ENCODE results near the gene BCL7A.

Gene BCL7A

DNA sequence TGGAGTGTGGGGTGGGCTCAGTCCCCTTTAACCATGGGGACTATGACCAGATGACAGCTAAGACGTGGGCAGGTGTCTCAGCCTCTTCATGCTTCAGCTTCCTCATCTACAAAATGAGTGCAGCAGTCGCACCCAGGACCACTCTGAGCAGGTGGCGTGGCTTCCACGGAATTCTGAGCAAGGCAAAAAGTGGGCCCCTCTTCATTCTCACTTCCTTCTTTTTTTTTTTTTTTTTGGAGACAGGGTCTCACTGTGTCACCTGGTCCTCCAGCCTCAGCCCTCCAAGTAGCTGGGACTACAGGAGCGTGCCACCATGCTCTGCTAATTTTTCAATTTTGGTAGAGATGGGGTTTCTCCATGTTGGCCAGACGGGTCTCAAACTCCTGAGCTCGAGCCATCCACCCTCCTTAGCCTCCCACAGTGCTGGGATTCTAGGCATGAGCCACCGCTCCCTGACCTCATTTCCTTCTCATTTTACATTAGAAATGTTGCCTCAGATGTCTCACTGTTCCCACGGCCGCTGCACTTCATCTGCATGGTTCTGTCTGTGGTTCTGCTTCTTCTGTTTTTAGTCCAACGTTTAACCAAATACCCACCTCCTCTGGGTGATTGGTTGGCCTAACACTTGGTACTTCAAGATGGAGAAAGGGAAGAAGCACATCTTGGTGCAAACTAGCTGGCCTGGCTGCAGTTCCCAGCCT lies 41.3 kb upstream of the BCL7A start:
- TF ChIP-seq POLR2AphosphoS5 (IDR thresholded peaks at IDR 0.05; ENCODE audit: low read depth, low read length) (no peak), FOXP2 (optimal IDR thresholded peaks at IDR 0.05; ENCODE audit: borderline replicate concordance, extremely low read depth, extremely low read length, insufficient read depth) (no peak), SIN3A (IDR thresholded peaks at IDR 0.05; ENCODE audit: borderline replicate concordance, insufficient read depth, low read length) (no peak), TAF1 (IDR thresholded peaks at IDR 0.05; ENCODE audit: borderline replicate concordance, insufficient read depth, low read length) (no peak)
- TF ChIP-seq, protein P1, sequence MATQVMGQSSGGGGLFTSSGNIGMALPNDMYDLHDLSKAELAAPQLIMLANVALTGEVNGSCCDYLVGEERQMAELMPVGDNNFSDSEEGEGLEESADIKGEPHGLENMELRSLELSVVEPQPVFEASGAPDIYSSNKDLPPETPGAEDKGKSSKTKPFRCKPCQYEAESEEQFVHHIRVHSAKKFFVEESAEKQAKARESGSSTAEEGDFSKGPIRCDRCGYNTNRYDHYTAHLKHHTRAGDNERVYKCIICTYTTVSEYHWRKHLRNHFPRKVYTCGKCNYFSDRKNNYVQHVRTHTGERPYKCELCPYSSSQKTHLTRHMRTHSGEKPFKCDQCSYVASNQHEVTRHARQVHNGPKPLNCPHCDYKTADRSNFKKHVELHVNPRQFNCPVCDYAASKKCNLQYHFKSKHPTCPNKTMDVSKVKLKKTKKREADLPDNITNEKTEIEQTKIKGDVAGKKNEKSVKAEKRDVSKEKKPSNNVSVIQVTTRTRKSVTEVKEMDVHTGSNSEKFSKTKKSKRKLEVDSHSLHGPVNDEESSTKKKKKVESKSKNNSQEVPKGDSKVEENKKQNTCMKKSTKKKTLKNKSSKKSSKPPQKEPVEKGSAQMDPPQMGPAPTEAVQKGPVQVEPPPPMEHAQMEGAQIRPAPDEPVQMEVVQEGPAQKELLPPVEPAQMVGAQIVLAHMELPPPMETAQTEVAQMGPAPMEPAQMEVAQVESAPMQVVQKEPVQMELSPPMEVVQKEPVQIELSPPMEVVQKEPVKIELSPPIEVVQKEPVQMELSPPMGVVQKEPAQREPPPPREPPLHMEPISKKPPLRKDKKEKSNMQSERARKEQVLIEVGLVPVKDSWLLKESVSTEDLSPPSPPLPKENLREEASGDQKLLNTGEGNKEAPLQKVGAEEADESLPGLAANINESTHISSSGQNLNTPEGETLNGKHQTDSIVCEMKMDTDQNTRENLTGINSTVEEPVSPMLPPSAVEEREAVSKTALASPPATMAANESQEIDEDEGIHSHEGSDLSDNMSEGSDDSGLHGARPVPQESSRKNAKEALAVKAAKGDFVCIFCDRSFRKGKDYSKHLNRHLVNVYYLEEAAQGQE (IDR thresholded peaks at IDR 0.05; ENCODE audit: insufficient read depth in 1 of 2, low read depth in 2 of 2, low read length in 2 of 2), result no peak

DNA sequence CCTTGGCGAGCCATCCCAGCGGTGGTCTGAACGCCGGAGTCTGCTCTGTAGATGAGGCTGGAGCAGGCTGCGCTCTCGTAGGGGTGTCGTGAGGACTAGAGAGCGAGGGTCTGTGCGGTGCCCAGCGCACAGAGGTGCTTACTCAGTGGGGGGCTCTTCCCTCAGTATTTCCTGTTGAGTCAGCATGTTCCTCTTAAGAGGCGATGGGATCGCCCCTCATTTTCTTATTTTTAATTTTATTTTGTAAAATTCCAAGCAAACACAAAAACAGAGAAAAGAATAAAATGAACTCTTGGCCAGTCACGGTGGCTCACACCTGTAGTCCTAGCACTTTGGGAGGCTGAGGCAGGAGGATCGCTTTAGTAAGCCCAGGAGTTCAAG lies 40.8 kb upstream of the BCL7A start:
- TF ChIP-seq POLR2AphosphoS5 (IDR thresholded peaks at IDR 0.05; ENCODE audit: low read depth, low read length), result no peak

DNA sequence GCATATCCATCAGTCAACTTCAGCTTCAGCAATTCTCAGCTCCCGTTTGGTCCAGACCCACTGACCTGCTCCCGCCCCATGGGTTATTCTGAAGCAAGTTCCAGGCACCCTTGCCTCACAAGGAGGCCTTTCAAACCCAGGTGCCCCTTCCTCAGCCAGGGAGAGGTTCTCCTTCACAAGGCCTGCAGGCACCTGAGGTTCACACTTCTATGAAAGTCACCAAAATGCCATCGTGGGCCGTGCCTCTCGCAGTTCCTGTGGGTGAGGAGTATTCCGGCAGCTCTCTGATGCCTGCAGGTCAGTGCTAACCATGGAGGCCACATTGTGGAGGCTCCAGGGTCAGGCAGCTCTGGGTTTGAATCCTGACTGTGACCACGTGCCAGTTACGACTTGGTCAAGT lies 40.2 kb upstream of the BCL7A start:
- TF ChIP-seq FOXP2 (optimal IDR thresholded peaks at IDR 0.05; ENCODE audit: borderline replicate concordance, extremely low read depth, extremely low read length, insufficient read depth), result no peak
- no peak for TF ChIP-seq POLR2AphosphoS5 (IDR thresholded peaks at IDR 0.05; ENCODE audit: low read depth, low read length)
- no peak for TF ChIP-seq TAF1 (IDR thresholded peaks at IDR 0.05; ENCODE audit: borderline replicate concordance, insufficient read depth, low read length)
- TF ChIP-seq, protein P1 (IDR thresholded peaks at IDR 0.05; ENCODE audit: insufficient read depth in 1 of 2, low read depth in 2 of 2, low read length in 2 of 2), result no peak
- no peak for TF ChIP-seq SIN3A (IDR thresholded peaks at IDR 0.05; ENCODE audit: borderline replicate concordance, insufficient read depth, low read length)

DNA sequence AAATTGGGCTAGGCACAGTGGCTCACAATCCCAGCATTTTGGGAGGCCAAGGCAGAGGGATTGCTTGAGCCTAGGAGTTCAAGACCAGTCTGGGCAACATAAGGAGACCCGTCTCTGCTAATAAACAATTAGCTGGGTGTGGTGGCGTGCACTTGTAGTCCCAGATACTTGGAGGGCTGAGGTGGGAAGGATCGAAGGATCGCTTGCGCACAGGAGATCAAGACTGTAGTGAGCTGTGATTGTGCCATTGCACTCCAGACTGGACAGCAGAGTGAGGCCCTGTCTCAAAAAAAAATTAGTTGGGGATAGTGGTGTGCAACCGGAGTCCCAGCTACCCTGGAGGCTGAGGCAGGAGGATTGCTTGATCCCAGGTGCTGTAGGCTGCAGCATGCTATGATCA lies 38.7 kb upstream of the BCL7A start:
- TF ChIP-seq SIN3A (IDR thresholded peaks at IDR 0.05; ENCODE audit: borderline replicate concordance, insufficient read depth, low read length) (no peak), FOXP2 (optimal IDR thresholded peaks at IDR 0.05; ENCODE audit: borderline replicate concordance, extremely low read depth, extremely low read length, insufficient read depth) (no peak), POLR2AphosphoS5 (IDR thresholded peaks at IDR 0.05; ENCODE audit: low read depth, low read length) (no peak), TAF1 (IDR thresholded peaks at IDR 0.05; ENCODE audit: borderline replicate concordance, insufficient read depth, low read length) (no peak)
- TF ChIP-seq, protein P1 (IDR thresholded peaks at IDR 0.05; ENCODE audit: insufficient read depth in 1 of 2, low read depth in 2 of 2, low read length in 2 of 2), result no peak

DNA sequence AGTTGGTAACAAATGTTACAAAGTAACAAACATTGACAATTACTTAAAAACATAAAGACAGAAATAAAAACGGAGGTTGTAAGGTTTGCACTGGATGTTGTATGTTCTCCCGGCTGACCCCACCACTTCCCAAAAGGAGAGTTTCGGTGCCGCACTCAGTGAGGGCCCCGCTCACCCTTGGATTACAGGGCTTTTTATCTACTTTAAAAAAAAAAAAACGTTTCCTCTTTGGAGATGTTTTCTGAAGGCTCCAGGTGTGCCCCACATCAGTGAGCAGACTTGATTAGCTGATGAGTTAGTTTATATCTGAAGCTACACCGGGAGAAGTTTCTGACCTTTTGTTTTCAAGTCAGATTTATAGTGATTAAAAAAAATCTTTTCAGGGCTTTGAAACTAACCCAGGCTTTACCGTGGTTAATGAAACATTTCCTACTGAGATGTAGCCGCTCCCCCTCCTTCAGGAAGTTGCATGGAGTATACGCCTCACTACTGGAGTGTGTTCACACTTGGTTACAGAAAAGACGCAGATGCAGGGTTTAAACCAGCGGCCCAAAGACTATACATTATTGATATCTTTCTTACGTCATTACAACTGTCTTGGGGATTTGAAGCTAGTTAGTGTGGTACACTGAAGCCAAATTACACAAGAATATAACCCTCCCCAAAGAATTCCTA lies 38.0 kb upstream of the BCL7A start:
- TF ChIP-seq, protein P1 (IDR thresholded peaks at IDR 0.05; ENCODE audit: insufficient read depth in 1 of 2, low read depth in 2 of 2, low read length in 2 of 2), result no peak
